CD4-positive, alpha-beta T cell treated with Interferon alpha-2 for 1 hour (primary cell): Measurements from ENCODE around the gene DAB2IP.
"Not testable (repeated sequence)": the region's sequence is repeated elsewhere in the genome, so short reads cannot be mapped to it uniquely, and the experiment has no call there.

Source experiments
- DNase-seq, 2 donors: peaks; one replicate each; pipeline ENCODE4 v3.0.0-alpha.2; 2020 to 2022

DAB2IP gene

GRCh38 chr9:121731919-121732318 lies 80.5 kb downstream of the DAB2IP start:
- no peak for DNase-seq

GRCh38 chr9:121732389-121732788 lies 81.0 kb downstream of the DAB2IP start:
- no peak for DNase-seq

- peak in 1 of 2 donors; percentile 13 for DNase-seq
Measured at GRCh38 chr9:121732886-121733285, 81.5 kb downstream of the DAB2IP start.

- no peak for DNase-seq
Measured at GRCh38 chr9:121734465-121734864, 83.0 kb downstream of the DAB2IP start.

- DNase-seq: no peak
Measured at GRCh38 chr9:121735065-121735792, 83.8 kb downstream of the DAB2IP start.

GRCh38 chr9:121735793-121736770 lies 84.6 kb downstream of the DAB2IP start:
- DNase-seq: no peak

- no peak for DNase-seq
Measured at GRCh38 chr9:121736934-121737462, 85.6 kb downstream of the DAB2IP start.

GRCh38 chr9:121737481-121737931 lies 86.1 kb downstream of the DAB2IP start:
- no peak for DNase-seq

- DNase-seq: no peak
Measured at GRCh38 chr9:121738411-121738810, 87.0 kb downstream of the DAB2IP start.

GRCh38 chr9:121738968-121739367 lies 87.5 kb downstream of the DAB2IP start:
- no peak for DNase-seq

GRCh38 chr9:121739971-121740370 lies 88.5 kb downstream of the DAB2IP start:
- no peak for DNase-seq

GRCh38 chr9:121741228-121741918 lies 89.9 kb downstream of the DAB2IP start:
- no peak for DNase-seq

GRCh38 chr9:121741919-121742283 lies 90.5 kb downstream of the DAB2IP start:
- DNase-seq: not testable (repeated sequence)

GRCh38 chr9:121742923-121743322 lies 91.5 kb downstream of the DAB2IP start:
- no peak for DNase-seq

- DNase-seq: no peak
Measured at GRCh38 chr9:121743441-121744001, 92.1 kb downstream of the DAB2IP start.

GRCh38 chr9:121744002-121744686 lies 92.7 kb downstream of the DAB2IP start:
- peak; percentile 22 to 39 for DNase-seq

- no peak for DNase-seq
Measured at GRCh38 chr9:121744687-121745395, 93.4 kb downstream of the DAB2IP start.

GRCh38 chr9:121745396-121745695 lies 93.9 kb downstream of the DAB2IP start:
- no peak for DNase-seq

- DNase-seq: no peak
Measured at GRCh38 chr9:121746411-121746810, 95.0 kb downstream of the DAB2IP start.

GRCh38 chr9:121746866-121747265 lies 95.4 kb downstream of the DAB2IP start:
- no peak for DNase-seq

GRCh38 chr9:121748074-121748473 lies 96.6 kb downstream of the DAB2IP start:
- peak; percentile 34 to 35 for DNase-seq
